Ascending aorta (tissue), 2 donors: Measurements from ENCODE around the gene HPGD. TPM values are rescaled to one million over a fixed set of nuclear protein-coding genes. Genes with fewer than 3 reads are reported as not detected.

ENCODE experiments used
- DNase-seq, 2 donors: peaks; one replicate each; pipeline ENCODE4 v3.0.0-alpha.2; 2019; ENCODE audit warnings: low spot score in 2 of 2
- H3K27ac ChIP-seq, 2 donors: fragments of 200-600 bp; sonication (generic); one replicate each; pipeline ENCODE4 v1.5.1; 2016 to 2017; ENCODE audit warnings: mild to moderate bottlenecking in 1 of 2
- H3K27me3 ChIP-seq: fragments of 200-600 bp; sonication (generic); one replicate; pipeline ENCODE4 v1.5.1; 2017
- H3K36me3 ChIP-seq, 2 donors: fragments of 200-600 bp; sonication (generic); one replicate each; pipeline ENCODE4 v1.5.1; 2016
- H3K4me1 ChIP-seq, 2 donors: fragments of 200-600 bp; sonication (generic); one replicate each; pipeline ENCODE4 v1.5.1; 2016 to 2017; ENCODE audit warnings: mild to moderate bottlenecking in 1 of 2
- H3K4me3 ChIP-seq, 2 donors: fragments of 200-600 bp; sonication (generic); one replicate each; pipeline ENCODE4 v1.5.1; 2016 to 2017; ENCODE audit warnings: mild to moderate bottlenecking in 1 of 2
- H3K9me3 ChIP-seq, 2 donors: fragments of 200-600 bp; sonication (generic); one replicate each; pipeline ENCODE4 v1.5.1; 2016
- CTCF ChIP-seq, 3 experiments: fragments of 200-600 bp in 2 of 3; fragments of 450-650 bp in 1 of 3; sonication (generic) in 2 of 3; IDR thresholded peaks; one replicate each; pipeline ENCODE4 v1.5.1; 2016 to 2019; ENCODE audit warnings: antibody characterized with exemption in 3 of 3, mild to moderate bottlenecking in 1 of 3, moderate library complexity in 1 of 3
- intact Hi-C: fragments of 100-400 bp; cut with DNase I; formaldehyde crosslinking; loops from one replicate; pipeline ENCODE4 v1.15.1; 2023
- total RNA-seq: library from RNA; depleted of rRNA; stranded (reverse); fragments of >200 nt; gene quantifications from one replicate; pipeline ENCODE4 v1.1.0, GENCODE V29; 2016

The HPGD gene
- total RNA-seq, 1 donor from 2014 or later: 4.2 TPM

GRCh38 chr4:174549721-174550120 lies 27.4 kb upstream of the HPGD start:
- H3K4me3 ChIP-seq: no peak overlapping the region
- no peak overlapping the region for H3K27ac ChIP-seq
- H3K36me3 ChIP-seq: no peaks in the 10 kb centered on the region
- no peak for TF ChIP-seq CTCF (IDR thresholded peaks at IDR 0.05)
- H3K27me3 ChIP-seq: no peaks in the 10 kb centered on the region
- no peaks in the 10 kb centered on the region for H3K9me3 ChIP-seq
- intact Hi-C loops: no loop called here
- no peak for DNase-seq
- no peaks in the 10 kb centered on the region for H3K4me1 ChIP-seq

GRCh38 chr4:174545268-174545667 lies 23.0 kb upstream of the HPGD start:
- intact Hi-C loops: no loop called here
- Histone ChIP-seq H3K27me3 (no peaks in the 10 kb centered on the region), H3K27ac (no peak overlapping the region), H3K9me3 (no peaks in the 10 kb centered on the region), H3K4me1 (no peaks in the 10 kb centered on the region), H3K36me3 (no peaks in the 10 kb centered on the region), H3K4me3 (no peak overlapping the region)
- no peak for TF ChIP-seq CTCF (IDR thresholded peaks at IDR 0.05)
- no peak for DNase-seq

DNA sequence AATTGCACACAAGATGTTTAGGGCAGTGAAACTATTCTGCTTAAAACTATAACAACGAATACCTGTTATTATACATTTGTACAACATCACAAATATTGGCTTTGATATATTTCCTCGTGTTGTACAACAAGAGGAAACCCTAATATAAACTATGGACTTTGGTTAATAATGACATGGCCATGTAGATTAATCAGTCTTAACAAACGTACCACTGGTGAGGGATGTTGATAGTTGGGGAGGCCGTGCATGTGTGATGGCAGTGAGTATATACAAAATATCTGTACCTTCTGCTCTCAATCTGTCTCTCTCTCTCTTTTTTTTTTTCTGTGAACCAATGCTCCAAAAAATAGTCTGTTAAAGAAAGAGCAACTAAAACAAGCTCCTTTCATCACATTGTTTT lies 22.2 kb upstream of the HPGD start:
- no peaks in the 10 kb centered on the region for H3K4me1 ChIP-seq
- no peak for TF ChIP-seq CTCF (IDR thresholded peaks at IDR 0.05)
- H3K4me3 ChIP-seq: no peak overlapping the region
- H3K36me3 ChIP-seq: no peaks in the 10 kb centered on the region
- H3K9me3 ChIP-seq: no peaks in the 10 kb centered on the region
- H3K27me3 ChIP-seq: no peaks in the 10 kb centered on the region
- intact Hi-C loops: no loop called here
- H3K27ac ChIP-seq: no peak overlapping the region
- no peak for DNase-seq

GRCh38 chr4:174540175-174540574 lies 17.9 kb upstream of the HPGD start:
- H3K27ac ChIP-seq: no peak overlapping the region
- no peaks in the 10 kb centered on the region for H3K4me1 ChIP-seq
- no peaks in the 10 kb centered on the region for H3K9me3 ChIP-seq
- H3K27me3 ChIP-seq: no peaks in the 10 kb centered on the region
- H3K4me3 ChIP-seq: no peak overlapping the region
- intact Hi-C loops: no loop called here
- TF ChIP-seq CTCF (IDR thresholded peaks at IDR 0.05): no peak
- no peaks in the 10 kb centered on the region for H3K36me3 ChIP-seq
- DNase-seq: no peak

DNA sequence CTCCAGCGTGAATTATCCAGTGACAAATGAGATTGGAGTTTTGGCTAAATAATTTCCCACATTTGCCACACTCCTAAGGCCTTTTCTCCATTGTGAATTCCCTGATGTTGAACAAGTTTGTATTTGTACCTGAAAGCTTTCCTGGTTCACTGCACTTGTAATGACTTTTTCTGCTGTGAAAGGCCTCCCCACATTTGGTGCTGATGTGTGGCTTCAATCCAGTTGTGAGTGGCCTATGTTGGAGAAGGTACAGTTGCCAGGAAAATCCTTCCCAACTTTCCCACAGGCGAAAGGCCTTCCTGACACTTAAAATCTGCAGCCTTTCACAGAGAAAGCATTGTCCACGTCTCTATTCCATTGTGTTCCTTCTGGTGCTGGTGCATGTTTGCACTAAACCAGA lies 17.3 kb upstream of the HPGD start:
- Histone ChIP-seq H3K4me3 (no peak overlapping the region), H3K36me3 (no peaks in the 10 kb centered on the region), H3K27me3 (no peaks in the 10 kb centered on the region), H3K27ac (no peak overlapping the region), H3K9me3 (no peaks in the 10 kb centered on the region), H3K4me1 (no peaks in the 10 kb centered on the region)
- DNase-seq: no peak
- intact Hi-C loops: no loop called here
- no peak for TF ChIP-seq CTCF (IDR thresholded peaks at IDR 0.05)

DNA sequence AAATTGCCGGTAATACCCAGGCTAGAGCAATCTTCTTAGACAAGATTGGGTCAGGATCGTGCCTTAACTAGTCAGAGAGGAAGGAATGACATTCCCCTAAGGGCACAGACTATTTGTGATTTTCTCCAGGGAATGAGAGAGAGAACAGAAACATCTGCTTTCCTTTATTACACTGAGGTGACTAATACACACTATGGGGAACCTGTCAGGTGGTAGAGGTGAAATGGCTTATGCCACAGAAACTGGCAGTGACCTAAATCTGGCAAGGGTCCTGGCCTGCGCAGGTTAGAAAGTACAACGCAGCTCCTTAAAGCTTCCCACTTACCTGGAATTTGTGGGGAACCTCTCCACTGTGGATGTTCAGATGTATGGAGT lies 16.6 kb upstream of the HPGD start:
- DNase-seq: no peak
- TF ChIP-seq CTCF (IDR thresholded peaks at IDR 0.05): no peak
- Histone ChIP-seq H3K27ac (no peak overlapping the region), H3K27me3 (no peaks in the 10 kb centered on the region), H3K36me3 (no peaks in the 10 kb centered on the region), H3K4me3 (no peak overlapping the region), H3K4me1 (no peaks in the 10 kb centered on the region), H3K9me3 (no peaks in the 10 kb centered on the region)
- intact Hi-C loops: no loop called here
